DMS79 treated with DMSO at 0.1 percent for 48 hours (cell line): ENCODE data around the gene SRGAP2B.
"Not testable (repeated sequence)": the region's sequence is repeated elsewhere in the genome, so short reads cannot be mapped to it uniquely, and the experiment has no call there.

Experiments
- DNase-seq: peaks from one replicate; lab custom pipeline; 2025; lab: John Stamatoyannopoulos, UW

The SRGAP2B gene

GRCh38 chr1:145082483-145083255 is 12.5 kb downstream of the SRGAP2B start:
- not testable (repeated sequence) for DNase-seq

GRCh38 chr1:145080193-145080592 is 14.9 kb downstream of the SRGAP2B start:
- DNase-seq: not testable (repeated sequence)

- not testable (repeated sequence) for DNase-seq
Observed at GRCh38 chr1:145079737-145080136, 15.4 kb downstream of the SRGAP2B start.

DNA sequence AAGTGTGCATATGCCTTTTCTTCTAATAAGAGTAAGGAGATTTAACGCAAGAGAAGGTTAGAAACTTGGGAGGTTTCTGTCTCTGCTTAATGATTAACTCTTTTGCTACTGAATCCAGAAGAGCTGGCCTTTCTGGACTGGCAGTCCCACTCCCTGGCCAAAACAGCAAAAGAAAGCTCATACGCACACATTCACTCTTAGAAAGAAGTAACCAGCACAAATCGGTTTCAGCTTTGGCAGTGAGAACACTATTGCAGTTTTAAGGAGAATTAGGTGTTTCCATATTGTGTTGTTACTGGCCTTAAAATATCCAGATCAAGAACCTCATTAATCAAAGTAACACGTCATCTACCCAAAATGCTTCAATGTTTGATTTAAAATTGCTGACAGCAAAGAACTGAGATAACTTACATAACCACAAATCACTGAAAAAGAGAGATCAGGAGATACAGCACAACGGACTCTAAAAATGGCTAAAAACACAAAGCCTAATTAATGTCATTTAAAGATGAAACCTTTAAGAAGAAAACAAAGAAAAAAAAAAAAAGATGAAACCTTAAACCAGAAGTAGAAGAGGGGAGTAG is 16.2 kb downstream of the SRGAP2B start:
- DNase-seq: not testable (repeated sequence)

DNA sequence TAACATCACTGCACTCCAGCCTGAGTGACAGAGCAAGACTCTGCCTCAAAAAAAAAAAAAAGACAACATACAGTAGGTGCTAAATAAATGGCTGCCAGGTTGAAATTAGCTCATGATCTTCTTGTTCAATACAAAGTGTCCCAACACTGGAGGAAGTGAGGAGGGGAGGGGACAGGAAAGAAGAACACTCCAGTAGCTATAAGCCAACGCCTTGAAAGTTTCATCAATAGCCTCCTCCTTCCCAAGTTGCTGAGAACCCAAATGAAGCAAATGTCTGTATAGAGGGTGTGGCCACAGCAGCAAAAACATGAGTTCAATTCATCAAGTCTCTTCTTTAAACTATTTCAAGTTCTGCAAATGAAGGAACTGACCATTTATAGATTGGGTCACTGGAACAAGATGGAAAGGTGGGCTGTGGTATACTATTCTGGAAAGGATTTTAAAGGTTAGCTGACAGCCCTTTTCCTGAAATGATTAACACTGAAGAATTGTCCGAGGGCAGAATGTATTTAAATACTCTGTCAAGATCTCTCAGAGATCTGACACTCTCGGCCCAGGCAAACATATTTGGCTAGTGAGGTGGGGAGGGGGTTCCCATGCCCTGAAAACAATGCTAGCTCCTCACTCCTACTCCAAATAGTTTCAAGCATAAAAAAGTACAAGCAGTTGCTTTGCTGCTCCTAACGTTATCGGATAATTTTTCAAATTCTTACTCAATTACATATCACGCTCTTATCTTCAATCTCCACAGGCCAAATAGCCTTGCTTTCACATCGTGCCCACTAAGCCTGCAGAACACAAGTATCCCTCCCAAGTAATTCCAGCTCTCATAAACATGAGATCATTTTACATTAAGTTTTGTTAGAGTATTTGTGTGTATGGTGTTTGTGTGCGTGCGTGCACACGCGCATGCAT is 17.0 kb downstream of the SRGAP2B start:
- DNase-seq: not testable (repeated sequence)

DNA sequence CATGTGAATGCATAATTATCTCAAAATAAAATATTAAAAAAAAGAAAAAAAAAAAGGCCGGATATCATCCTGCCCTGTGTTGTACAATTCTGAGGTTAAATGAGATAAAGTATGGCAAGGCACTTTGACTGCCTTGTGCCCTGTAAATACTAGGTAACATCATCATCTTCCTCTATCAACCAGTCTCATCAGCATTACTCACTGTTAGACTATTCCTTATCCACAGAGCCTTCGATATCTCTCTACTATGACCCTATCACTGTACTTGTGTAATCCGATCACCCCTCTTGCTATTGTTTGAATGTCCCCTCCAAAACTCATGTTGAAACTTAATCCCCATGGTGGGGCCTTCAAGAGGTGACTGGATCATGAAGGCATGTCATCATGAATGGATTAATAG is 18.3 kb downstream of the SRGAP2B start:
- DNase-seq: not testable (repeated sequence)

- not testable (repeated sequence) for DNase-seq
Observed at GRCh38 chr1:145074021-145074559, 21.0 kb downstream of the SRGAP2B start.

DNA sequence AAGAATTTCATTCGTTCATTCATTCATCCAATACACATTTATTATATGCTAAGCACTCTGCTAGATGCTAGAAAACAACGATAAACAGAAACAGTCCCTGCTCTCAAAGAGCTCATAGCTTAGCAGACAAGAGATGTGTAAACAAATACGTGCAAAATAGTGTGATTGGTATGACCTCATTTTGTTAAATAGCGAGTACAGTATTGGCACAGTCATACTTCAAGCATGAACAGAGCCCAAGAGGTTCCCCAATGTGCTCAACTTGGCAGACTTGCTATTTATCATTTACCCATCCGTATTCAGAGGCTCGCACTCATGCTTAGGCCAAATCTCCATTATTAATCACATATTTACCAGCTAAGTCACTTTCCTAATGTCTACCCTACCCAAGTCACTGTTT is 23.6 kb downstream of the SRGAP2B start:
- not testable (repeated sequence) for DNase-seq

DNA sequence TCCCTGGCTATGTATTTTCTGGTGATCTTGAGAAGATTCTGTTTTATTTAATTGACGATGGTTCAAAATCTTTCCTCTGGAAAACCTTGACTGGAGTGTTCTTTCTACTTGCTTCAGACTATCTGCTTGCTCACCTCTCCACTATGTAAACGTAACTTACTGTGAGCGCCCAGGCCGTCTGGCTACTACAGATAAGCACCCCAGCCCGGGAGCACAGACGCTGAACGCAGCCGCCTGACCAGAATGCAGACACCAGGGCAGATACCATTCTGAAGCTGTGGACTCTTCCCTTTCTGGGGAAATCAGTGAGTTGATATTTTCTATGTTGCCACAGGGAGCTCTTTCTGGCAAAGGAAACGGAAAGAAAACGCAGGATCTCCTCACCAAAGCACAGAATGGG is 28.6 kb downstream of the SRGAP2B start:
- DNase-seq: not testable (repeated sequence)

DNA sequence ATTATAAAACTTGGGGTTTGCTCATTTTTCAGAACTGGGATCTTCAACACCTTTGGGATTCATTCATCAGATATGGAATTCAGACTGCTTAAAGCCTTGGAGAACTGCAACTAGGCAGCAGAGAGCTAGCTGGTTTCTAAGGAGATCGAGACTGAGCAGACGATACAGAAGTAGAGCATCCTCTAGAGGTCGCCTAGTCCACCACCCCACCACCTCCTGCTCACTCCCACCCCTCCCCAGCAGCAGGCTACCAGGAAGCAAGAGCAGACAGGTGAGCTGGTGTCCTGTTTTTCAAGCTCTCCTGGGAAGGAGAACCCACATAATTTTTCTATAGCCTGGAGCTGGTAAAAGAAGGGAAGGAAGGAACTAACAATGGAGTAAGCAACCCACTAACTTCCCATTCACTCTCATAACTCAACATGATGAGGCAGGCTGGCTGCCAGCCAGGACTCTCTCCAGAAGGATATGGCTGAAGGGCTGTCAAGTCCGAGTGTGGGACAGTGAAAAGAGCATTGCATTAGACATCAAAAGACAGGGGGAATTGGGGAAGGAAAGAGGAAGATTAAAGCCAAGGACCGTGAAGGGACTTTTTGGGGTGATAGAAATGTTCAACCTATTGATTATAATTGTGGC is 29.8 kb downstream of the SRGAP2B start:
- not testable (repeated sequence) for DNase-seq

DNA sequence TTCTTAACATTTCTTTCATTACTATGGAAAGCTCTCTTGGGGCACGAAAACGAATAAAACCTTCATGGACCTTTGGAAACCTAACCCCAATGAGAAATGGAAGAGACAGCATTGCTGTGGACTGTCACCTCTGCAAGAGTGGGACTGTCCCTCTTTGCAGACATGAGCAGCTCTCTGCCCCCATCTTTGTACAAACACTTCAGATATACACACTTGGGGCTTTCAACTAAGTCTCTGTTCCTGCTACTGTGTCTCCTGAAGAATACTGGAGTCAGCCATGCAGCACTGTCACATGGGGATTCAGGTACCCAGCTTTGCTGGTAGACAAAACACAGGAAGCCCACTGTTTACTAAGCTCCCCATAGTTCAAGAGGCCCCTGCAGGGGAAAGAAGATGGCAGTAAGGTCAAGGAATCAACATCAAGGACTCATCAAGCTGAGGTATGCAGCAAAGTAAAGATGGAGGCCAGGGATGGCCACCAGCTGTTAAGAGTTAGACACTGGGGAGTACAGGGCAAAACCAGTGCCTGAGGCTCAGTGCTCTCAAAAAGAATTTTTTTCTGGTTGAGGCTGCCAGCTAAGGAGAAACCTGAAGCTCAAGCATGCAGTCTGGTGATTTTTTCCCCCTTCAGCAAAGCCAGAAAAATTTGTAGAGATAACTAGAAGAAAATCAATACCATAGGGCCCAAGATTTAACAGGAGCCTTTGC is 31.0 kb downstream of the SRGAP2B start:
- not testable (repeated sequence) for DNase-seq

GRCh38 chr1:145063285-145063684 is 31.8 kb downstream of the SRGAP2B start:
- DNase-seq: not testable (repeated sequence)

GRCh38 chr1:145058184-145058583 is 36.9 kb downstream of the SRGAP2B start:
- DNase-seq: not testable (repeated sequence)

DNA sequence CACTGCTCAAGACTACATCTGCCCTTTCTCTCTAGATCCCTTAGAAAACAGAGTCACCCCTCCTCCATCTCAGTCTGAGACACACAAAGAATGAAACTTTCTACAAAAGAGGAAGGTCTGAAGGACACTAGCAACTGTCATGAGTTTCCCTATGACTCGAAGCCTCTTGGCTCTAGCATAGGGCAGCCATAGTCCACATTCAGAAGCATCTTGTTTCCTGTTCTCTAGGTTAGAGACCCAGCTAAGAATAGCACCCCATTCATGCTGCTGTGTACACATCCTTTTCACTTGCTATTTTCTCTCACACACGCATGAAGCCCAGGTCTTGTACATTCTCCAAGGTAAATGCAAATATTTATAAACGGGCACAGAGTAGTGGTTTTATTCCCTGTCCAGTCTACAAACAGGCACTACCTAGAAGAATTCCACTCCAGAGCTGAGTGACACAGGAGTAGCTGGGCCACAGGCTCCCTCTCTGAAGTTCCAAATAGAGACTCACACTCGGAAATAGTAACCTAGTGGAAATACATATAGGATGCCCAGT is 39.8 kb downstream of the SRGAP2B start:
- DNase-seq: not testable (repeated sequence)

- DNase-seq: not testable (repeated sequence)
Observed at GRCh38 chr1:145053428-145053827, 41.7 kb downstream of the SRGAP2B start.

- DNase-seq: not testable (repeated sequence)
Observed at GRCh38 chr1:145052019-145052776, 42.9 kb downstream of the SRGAP2B start.

DNA sequence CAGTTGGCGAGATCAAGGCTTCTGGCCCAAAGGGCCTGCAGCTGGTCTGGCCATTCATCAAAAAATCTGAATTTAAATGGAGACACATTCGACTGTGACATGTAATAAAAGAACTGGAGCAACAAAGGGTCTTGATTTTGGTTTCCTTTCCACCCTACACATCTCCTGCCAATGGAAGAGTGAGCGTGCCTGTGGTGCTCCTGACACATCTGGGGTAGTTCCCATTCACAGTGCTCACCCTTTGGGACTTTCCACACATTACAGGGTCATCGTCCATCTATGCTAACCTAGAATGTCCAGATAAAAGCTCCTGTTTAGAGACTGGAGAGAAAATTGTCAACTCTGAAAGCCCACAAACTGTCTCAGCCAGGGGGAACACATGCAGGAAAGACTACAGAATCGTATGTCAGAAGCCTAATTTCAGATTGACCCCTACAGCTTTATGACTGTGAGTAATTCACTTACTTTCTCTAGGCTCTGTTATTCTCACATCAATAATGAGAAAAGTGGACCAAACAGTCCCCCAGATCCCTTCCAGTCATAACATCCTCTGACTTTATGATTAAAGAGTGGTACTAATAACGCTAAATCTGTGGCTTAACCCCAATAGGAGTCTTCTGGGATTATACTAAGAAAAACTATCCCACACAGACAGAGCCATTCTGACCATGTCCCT is 46.8 kb downstream of the SRGAP2B start:
- not testable (repeated sequence) for DNase-seq

DNA sequence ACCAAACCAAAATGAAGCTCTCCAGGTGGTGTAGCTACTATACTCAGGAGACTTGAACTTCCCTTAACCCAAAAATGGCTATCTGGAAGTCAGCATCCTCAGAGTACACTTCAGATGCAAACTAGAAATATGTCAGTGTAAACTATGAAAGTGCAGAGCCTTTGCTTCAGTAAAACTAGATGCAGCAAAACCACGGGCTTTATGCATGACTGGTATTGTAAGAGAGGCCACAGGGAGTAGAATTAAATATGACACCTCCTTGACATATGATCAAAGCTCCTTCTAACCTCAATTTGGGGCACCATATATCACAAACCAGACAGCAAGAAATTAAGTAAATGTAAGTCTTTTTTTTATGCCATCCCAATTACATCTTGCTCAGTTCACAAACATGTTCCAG is 47.6 kb downstream of the SRGAP2B start:
- not testable (repeated sequence) for DNase-seq

- DNase-seq: not testable (repeated sequence)
Observed at GRCh38 chr1:145045571-145046273, 49.4 kb downstream of the SRGAP2B start.
